Immature natural killer cell (primary cell): ENCODE results near the gene NRDE2. TPM values are rescaled to one million over a fixed set of nuclear protein-coding genes. Genes with fewer than 3 reads are reported as not detected.
"Not testable (repeated sequence)": the region's sequence is repeated elsewhere in the genome, so short reads cannot be mapped to it uniquely, and the experiment has no call there.

ENCODE experiments used
- DNase-seq, 3 donors: peaks; one replicate each; pipeline ENCODE4 v3.0.0; 2022; ENCODE audit warnings: mixed read lengths in 1 of 3
- H3K27ac Mint-ChIP-seq, 6 donors: one replicate each; pipeline ENCODE4 v1.8.0; 2020; ENCODE audit warnings: mixed read lengths in 6 of 6, mild to moderate bottlenecking in 5 of 6, inconsistent platforms in 4 of 6, moderate library complexity in 3 of 6
- H3K27me3 Mint-ChIP-seq, 3 donors: one replicate each; pipeline ENCODE4 v1.8.0; 2020 to 2021; ENCODE audit warnings: low read depth in 3 of 3, mild to moderate bottlenecking in 3 of 3, mixed read lengths in 3 of 3, moderate library complexity in 3 of 3, inconsistent platforms in 1 of 3
- H3K36me3 Mint-ChIP-seq, 3 donors: one replicate each; pipeline ENCODE4 v1.8.0; 2020; ENCODE audit warnings: mixed read lengths in 3 of 3, inconsistent platforms in 2 of 3, mild to moderate bottlenecking in 2 of 3
- H3K4me1 Mint-ChIP-seq, 2 donors: one replicate each; pipeline ENCODE4 v1.8.0; 2020; ENCODE audit warnings: inconsistent platforms in 2 of 2, mild to moderate bottlenecking in 2 of 2, mixed read lengths in 2 of 2, moderate library complexity in 1 of 2
- H3K4me3 Mint-ChIP-seq, 5 donors: one replicate each; pipeline ENCODE4 v1.8.0; 2020; ENCODE audit warnings: mild to moderate bottlenecking in 5 of 5, mixed read lengths in 5 of 5, inconsistent platforms in 3 of 5, moderate library complexity in 3 of 5
- H3K9me3 Mint-ChIP-seq, 6 donors: one replicate each; pipeline ENCODE4 v1.8.0; 2020; ENCODE audit warnings: mild to moderate bottlenecking in 6 of 6, mixed read lengths in 6 of 6, inconsistent platforms in 4 of 6, moderate library complexity in 3 of 6
- polyA plus RNA-seq, 3 donors: library from polyadenylated mRNA; unstranded; fragments of 300-500 nt; fragmentation: Illumina TruSeq; gene quantifications; one replicate each; pipeline ENCODE4 v1.2.3, GENCODE V29; 2021

The NRDE2 gene
- polyA plus RNA-seq, 3 donors from 2014 or later, result 7.2 to 11.6 (median 9.1) TPM

DNA sequence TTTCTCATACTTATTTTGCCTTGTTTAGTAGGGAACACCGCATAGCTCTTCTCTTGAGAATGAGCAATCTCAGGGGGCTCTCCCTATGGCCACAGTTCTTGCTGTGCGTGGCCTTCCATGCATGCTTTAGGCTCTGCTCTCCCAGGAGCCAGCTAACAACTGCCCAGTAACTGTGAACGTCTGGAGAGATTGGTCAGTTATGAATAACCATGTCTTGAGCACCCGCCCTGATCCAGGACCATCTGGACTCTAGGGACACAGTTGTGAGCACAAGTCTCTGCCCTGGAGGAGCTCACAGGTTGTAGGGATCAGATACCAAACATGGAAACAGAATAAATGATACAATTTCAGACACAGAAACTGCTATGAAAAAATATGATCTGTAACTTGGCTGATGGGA, 63.3 kb downstream of the NRDE2 start:
- Mint-ChIP-seq H3K4me1 (no peaks in the 10 kb centered on the region), H3K36me3 (peaks cover 26 to 45% (median 37%) of the 10 kb centered on the region in 3 donors), H3K4me3 (no peak overlapping the region), H3K27ac (peak overlapping the region in 1 of 6 donors; percentile 23), H3K9me3 (no peaks in the 10 kb centered on the region), H3K27me3 (peaks cover 0 to 4% (median 3%) of the 10 kb centered on the region in 3 donors)
- no peak for DNase-seq

DNA sequence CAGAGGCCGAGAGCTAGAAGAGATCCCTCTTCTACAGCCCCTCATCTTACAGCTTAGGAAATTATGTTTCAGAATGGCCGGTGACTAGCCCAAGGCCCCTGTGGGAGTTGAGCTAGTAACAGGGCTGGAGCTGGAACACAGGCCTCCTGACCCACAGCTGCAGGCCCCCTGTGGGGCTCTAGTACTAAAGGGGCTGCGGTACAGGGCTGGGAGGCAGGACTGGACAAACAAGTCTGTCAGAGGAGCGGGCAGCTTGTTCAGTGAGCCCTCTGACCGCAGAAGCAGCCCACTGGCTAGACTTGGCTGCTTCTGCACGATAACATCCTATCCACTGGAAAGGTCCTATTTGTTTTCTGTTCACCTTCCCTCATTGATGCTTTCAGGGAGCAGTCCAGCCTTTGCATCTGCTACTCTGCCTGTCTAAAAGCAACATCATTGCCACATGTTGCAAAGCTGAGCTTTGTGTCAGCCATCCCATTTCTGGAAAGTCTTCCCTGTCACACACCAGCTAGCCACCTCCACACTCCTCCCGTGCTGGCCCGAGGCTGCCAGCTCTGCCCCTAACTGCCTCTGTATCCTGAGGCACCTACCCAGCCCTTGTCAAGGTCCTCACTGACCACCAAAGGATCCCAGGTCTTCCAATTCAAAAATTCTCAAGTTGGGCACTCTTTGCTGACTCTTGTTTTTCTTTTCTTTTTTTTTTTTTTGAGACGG, 65.1 kb downstream of the NRDE2 start:
- no peak overlapping the region for H3K4me3 Mint-ChIP-seq
- peaks cover 0 to 3% (median 2%) of the 10 kb centered on the region in 3 donors for H3K27me3 Mint-ChIP-seq
- no peaks in the 10 kb centered on the region for H3K4me1 Mint-ChIP-seq
- H3K9me3 Mint-ChIP-seq, result no peaks in the 10 kb centered on the region
- DNase-seq, result no peak
- H3K36me3 Mint-ChIP-seq, result peaks cover 22 to 48% (median 34%) of the 10 kb centered on the region in 3 donors
- peak overlapping the region in 2 of 6 donors; percentile 39 to 80 for H3K27ac Mint-ChIP-seq

DNA sequence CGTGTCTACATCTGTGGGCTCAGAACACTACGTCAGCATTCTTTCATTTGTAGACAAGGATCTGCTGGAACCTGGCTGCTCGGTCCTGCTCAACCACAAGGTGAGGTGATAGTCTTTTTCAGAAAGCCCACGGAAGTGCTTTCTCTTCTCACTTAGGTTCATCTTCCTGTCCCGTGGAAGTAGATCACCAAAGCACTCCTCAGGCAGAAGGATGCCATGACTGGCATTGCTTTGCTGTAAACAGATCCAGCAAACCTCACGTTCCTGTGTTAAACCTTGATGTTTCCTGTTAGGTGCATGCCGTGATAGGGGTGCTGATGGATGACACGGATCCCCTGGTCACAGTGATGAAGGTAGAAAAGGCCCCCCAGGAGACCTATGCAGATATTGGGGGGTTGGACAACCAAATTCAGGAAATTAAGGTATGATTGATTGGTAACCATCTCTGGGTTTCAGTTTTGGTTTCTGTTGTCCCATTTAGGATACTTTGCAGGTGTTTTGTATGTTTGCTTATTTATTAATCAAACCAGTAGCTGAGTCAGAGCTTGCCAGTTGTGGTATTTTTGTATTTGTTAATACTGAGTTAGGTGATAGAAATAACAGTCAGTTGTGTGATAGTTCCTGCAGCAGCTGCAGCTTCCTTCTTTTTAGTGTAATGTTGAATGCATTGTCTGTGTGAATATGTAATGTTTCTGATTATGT, 67.8 kb downstream of the NRDE2 start:
- Mint-ChIP-seq H3K9me3 (no peaks in the 10 kb centered on the region), H3K4me1 (peaks cover 2 to 5% of the 10 kb centered on the region in 2 donors), H3K27me3 (peaks cover 0 to 4% (median 0%) of the 10 kb centered on the region in 3 donors), H3K36me3 (peaks cover 18 to 41% (median 24%) of the 10 kb centered on the region in 3 donors), H3K4me3 (no peak overlapping the region), H3K27ac (peak overlapping the region in 1 of 6 donors; percentile 12)
- no peak for DNase-seq

DNA sequence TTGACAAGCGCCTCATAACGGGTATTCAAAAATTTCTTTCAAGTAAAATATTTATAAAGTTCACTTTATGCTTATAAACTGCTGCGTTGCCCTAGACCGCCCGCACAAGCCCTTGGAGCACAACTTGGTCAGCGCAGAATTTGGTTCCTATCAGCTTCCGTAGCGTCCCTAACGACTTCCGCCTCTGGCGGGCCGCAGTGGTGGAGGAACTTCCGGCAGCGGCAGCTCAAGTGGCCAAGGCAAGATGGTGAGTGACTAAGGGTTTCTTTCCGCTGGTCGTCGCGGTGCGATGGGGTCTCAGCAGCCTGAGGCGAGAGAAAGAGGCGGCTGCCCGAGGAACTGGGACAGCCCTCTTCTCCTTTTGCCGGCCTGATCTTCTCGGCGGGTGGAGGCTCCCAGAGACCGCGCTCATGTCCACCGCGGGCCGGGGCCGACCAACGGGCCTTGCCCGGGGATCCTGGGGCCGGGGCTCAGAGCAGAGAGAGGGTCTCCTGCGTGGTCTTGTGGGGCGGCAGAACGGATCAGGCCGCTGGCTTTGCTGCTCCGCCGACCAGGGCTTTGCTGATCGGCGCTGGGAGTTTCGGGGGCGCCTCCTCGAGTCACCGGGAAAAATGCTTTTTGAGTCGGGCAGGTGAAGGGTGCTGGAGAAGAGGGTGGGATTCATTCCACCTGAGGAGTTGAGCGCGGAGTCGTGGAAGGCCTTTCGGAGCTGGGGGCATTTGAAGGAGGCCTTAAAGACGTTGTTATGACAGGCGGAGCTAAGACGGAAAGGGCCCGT, 75.2 kb downstream of the NRDE2 start, which contains the start of gene PSMC1:
Gene PSMC1 (plus strand): TSS at position 200 of the 778 bp plus-strand sequence. CDS start 45 bp downstream, at position 245.
- H3K27ac Mint-ChIP-seq, result peak within 1 kb of the TSS; percentile 84 to 95 (median 94)
- H3K4me3 Mint-ChIP-seq, result peak within 1 kb of the TSS; percentile 93 to 99 (median 97)
- H3K9me3 Mint-ChIP-seq, result no peaks in the 10 kb centered on the region
- peaks cover 8 to 13% (median 11%) of the 10 kb centered on the region in 3 donors for H3K36me3 Mint-ChIP-seq
- peaks cover 8 to 28% (median 15%) of the 10 kb centered on the region in 3 donors for H3K27me3 Mint-ChIP-seq
- peaks cover 33 to 40% of the 10 kb centered on the region in 2 donors for H3K4me1 Mint-ChIP-seq
- peak; percentile 86 to 89 (median 87) for DNase-seq

DNA sequence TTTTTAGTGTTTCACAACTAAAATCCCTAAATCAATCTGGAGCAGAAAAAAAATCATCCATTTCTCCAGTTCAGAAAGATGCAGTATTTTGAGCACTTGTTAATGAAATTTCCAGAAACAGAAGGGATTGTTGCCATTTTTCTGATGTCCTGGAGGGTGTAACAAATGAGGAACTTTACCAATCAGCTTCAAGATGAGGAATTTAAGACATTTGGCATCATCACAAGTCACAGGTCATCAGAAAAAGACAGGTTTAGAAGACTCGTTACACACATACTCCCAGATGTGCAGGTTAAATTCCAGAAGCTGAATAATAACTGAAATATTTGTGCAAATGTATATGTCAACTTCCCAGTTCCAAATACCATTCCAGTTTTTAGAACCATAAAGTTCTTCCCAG, 75.9 kb downstream of the NRDE2 start:
- Mint-ChIP-seq H3K36me3 (peaks cover 1 to 7% (median 5%) of the 10 kb centered on the region in 3 donors), H3K4me1 (peaks cover 33 to 40% of the 10 kb centered on the region in 2 donors), H3K27ac (peak overlapping the region; percentile 11 to 95 (median 60)), H3K4me3 (peak overlapping the region; percentile 93 to 99 (median 97)), H3K9me3 (no peaks in the 10 kb centered on the region), H3K27me3 (peaks cover 8 to 28% (median 15%) of the 10 kb centered on the region in 3 donors)
- no peak for DNase-seq

DNA sequence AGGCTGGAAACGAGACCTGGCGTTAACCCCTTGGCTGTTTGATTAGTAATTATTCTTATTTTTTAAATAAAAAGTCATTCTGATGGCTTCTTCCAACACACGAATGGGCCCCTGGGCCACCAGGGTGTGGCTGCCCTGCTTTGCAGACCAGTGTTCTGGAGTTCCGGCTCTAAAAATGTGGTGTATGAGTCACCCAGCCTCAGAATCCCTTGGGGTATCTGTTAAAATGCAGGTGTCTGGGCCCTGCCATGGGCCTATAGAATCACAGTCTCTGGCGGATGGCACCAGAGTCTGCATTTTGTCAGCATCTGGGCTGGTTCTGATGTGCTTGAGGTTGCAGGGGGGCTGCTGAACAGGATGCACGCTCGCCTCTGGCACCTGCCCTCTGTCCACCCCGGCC, 77.9 kb downstream of the NRDE2 start:
- H3K4me1 Mint-ChIP-seq, result peaks cover 30 to 35% of the 10 kb centered on the region in 2 donors
- H3K36me3 Mint-ChIP-seq, result peaks cover 0 to 6% (median 0%) of the 10 kb centered on the region in 3 donors
- H3K27me3 Mint-ChIP-seq, result peaks cover 8 to 28% (median 20%) of the 10 kb centered on the region in 3 donors
- H3K4me3 Mint-ChIP-seq, result no peak overlapping the region
- no peaks in the 10 kb centered on the region for H3K9me3 Mint-ChIP-seq
- no peak for DNase-seq
- no peak overlapping the region for H3K27ac Mint-ChIP-seq

DNA sequence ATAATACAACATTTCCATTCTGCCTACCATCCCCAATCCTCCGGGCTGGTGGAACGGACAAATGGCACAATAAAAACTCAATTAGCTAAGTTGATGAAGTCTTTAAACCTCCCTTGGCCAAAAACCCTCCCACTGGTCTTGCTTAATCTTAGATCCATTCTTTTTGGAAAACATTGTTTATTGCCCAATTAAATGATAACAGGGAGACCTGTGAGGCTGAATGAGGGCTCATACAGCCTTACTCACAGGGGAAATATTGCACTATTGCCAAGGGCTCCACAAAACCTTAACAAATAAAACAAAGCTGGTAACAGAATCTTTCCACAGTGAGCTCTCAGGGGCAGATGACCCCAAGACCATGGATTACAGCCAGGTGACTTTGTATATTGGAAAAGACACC, 83.1 kb downstream of the NRDE2 start:
- Mint-ChIP-seq H3K4me1 (no peaks in the 10 kb centered on the region), H3K9me3 (peaks cover 0 to 7% (median 0%) of the 10 kb centered on the region in 6 donors), H3K36me3 (no peaks in the 10 kb centered on the region), H3K4me3 (no peak overlapping the region), H3K27ac (no peak overlapping the region), H3K27me3 (peaks cover 0 to 16% (median 16%) of the 10 kb centered on the region in 3 donors)
- no peak for DNase-seq

DNA sequence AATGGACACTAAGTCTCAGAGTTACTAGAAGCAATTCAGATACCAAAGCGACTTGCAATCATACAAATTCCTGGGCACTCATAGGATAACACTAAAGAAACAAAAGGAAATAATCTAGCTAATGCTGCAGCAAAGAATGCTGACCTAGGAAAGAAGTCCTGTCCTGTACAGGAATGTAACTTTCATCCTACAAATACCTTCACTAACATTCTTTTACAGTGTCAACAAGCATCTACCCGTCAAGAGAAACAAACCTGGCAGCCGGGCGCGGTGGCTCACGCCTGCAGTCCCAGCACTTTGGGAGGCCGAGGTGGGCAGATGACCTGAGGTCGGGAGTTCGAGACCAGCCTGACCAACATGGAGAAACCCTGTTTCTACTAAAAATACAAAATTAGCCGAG, 84.3 kb downstream of the NRDE2 start:
- not testable (repeated sequence) for DNase-seq, H3K4me3 Mint-ChIP-seq, H3K4me1 Mint-ChIP-seq, H3K9me3 Mint-ChIP-seq, H3K27ac Mint-ChIP-seq, H3K36me3 Mint-ChIP-seq
- H3K27me3 Mint-ChIP-seq, result peaks cover 2 to 20% (median 12%) of the 10 kb centered on the region in 3 donors

DNA sequence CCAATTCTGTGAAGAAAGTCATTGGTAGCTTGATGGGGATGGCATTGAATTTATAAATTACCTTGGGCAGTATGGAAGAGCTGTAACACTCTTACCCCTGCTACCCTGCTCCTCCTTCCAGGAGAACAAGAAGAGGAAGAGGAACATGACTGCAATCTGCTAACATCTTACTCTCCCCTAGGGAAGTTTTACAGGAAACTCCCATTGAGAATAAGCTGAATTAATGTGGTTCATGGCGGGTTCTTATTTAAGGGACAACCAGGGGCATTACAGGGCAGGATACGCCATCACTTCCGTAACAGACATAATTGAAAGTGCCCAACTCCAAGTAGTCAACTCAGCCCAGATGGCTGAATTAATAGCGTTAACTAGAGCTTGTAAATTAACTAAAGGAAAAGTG, 84.8 kb downstream of the NRDE2 start:
- Mint-ChIP-seq H3K27ac (no peak overlapping the region), H3K4me3 (no peak overlapping the region)

DNA sequence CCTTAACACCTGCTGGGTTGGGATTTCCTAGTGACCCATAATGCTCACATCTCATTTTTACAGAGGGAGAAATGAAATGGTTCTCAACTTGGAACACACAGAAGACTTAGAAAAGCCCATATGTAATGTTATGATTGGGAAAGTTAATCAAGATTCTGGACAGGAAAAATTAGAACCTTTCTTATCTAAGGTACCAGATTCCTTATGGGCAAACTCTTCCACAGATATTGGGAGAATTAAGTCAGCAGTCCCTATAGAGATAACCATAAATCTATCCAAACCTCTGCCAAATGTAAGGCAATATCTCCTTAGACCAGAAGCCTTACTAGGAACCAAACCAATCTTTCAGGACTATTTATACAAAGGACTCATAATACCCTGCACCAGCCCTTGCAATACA, 89.3 kb downstream of the NRDE2 start:
- H3K4me1 Mint-ChIP-seq, result no peaks in the 10 kb centered on the region
- H3K27me3 Mint-ChIP-seq, result peaks cover 4 to 13% (median 8%) of the 10 kb centered on the region in 3 donors
- no peak for DNase-seq
- H3K9me3 Mint-ChIP-seq, result peaks cover 28 to 56% (median 45%) of the 10 kb centered on the region in 6 donors
- no peak overlapping the region for H3K27ac Mint-ChIP-seq
- no peak overlapping the region for H3K4me3 Mint-ChIP-seq
- peaks cover 8 to 24% (median 11%) of the 10 kb centered on the region in 3 donors for H3K36me3 Mint-ChIP-seq

More for the DNA sequence above, 84.8 kb downstream of the NRDE2 start:
- Mint-ChIP-seq H3K27me3 (peaks cover 2 to 19% (median 12%) of the 10 kb centered on the region in 3 donors), H3K4me1 (no peaks in the 10 kb centered on the region), H3K36me3 (no peaks in the 10 kb centered on the region), H3K9me3 (peaks cover 0 to 11% (median 7%) of the 10 kb centered on the region in 6 donors)
- no peak for DNase-seq

DNA sequence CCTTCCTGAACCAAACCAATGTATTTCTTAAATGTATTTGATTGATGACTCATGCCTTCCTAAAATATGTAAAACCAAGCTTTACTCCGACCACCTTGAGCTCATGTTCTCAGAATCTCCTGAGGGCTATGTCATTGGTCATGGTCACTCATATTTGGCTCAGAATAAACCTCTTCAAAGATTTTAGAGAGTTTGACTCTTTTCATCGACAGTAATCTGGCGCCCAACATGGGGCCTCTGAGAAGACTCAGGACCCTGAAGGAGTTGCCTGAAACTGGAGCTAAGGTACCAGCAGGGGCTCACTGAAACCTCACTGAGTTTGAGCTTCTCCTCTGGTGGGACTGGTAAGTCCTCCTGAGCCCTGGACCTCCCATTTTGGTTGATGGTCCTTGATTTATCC, 92.6 kb downstream of the NRDE2 start:
- H3K27me3 Mint-ChIP-seq, result peaks cover 4 to 21% (median 5%) of the 10 kb centered on the region in 3 donors
- H3K27ac Mint-ChIP-seq, result no peak overlapping the region
- H3K4me3 Mint-ChIP-seq, result no peak overlapping the region
- peaks cover 33 to 62% (median 53%) of the 10 kb centered on the region in 6 donors for H3K9me3 Mint-ChIP-seq
- DNase-seq, result no peak
- no peaks in the 10 kb centered on the region for H3K4me1 Mint-ChIP-seq
- peaks cover 8 to 32% (median 13%) of the 10 kb centered on the region in 3 donors for H3K36me3 Mint-ChIP-seq

DNA sequence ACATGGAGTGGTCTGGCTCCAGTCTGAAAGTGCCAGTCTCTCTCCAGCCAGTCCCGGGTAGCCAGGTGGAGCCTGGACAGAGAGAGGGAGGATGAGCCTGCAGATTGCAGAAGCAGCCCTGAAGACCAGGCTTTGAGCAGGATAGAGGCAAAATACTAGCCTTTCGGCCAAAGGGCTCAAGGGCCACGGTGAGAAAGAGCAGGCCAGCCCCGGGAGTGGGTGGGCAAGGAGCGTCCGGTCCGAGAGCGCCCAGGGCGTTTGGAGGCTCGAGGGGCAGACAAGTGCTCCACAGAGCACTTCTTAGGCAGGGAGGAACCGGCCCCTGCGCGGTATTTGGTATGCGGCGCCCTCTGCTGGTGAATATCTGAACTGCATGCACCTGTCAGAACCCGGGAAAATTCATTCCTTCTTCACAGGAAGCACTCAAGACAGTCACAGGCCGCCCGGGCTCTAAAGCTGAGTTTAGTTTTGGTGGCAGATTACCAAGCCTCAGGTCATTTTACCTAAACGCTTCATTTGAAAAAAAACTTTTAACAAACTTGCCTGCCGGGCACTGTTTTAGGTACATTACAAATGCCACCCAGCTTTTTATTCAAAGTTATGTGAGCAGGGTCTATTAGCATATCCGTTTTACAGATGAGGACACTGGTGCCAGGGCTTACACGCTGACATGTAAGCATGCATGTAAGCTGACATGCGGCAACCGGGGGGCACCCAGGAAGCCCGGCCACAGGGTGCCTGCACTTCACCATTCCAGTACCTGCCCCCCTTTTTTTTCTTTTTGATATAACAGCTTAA, 96.4 kb downstream of the NRDE2 start:
- no peak overlapping the region for H3K4me3 Mint-ChIP-seq
- H3K27ac Mint-ChIP-seq, result no peak overlapping the region
- H3K36me3 Mint-ChIP-seq, result peaks cover 3 to 25% (median 6%) of the 10 kb centered on the region in 3 donors
- H3K27me3 Mint-ChIP-seq, result peaks cover 6 to 17% (median 6%) of the 10 kb centered on the region in 3 donors
- no peaks in the 10 kb centered on the region for H3K4me1 Mint-ChIP-seq
- peaks cover 30 to 41% (median 38%) of the 10 kb centered on the region in 6 donors for H3K9me3 Mint-ChIP-seq
- peak; percentile 30 to 51 (median 46) for DNase-seq

DNA sequence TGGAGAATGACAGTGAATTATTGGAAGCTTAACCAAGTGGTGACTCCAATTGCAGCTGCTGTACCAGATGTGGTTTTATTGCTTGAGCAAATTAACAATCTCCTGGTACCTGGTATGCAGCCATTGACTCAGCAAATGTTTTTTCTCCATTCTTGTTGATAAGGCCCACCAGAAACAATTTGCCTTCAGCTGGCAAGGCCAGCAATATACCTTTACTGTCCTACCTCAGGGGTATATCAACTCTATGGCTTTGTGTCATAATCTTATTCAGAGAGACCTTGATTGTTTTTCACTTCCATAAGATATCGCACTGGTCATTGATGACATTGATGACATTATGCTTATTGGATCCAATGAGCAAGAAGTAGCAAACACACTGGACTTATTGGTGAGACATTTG, 101.8 kb downstream of the NRDE2 start:
- not testable (repeated sequence) for H3K27me3 Mint-ChIP-seq

More for the DNA sequence above, 101.8 kb downstream of the NRDE2 start:
- H3K27ac Mint-ChIP-seq, H3K9me3 Mint-ChIP-seq, DNase-seq, H3K4me3 Mint-ChIP-seq, H3K4me1 Mint-ChIP-seq, H3K36me3 Mint-ChIP-seq: not testable (repeated sequence)
